CD4-positive, alpha-beta T cell treated with Interleukin-2 at 100 ng/mL for 4 hours (primary cell): ENCODE measurements around the gene ARFGEF2.
"Not testable (repeated sequence)": the region's sequence is repeated elsewhere in the genome, so short reads cannot be mapped to it uniquely, and the experiment has no call there.

Experiments used
- DNase-seq: peaks from one replicate; pipeline ENCODE4 v3.0.0-alpha.2; 2020; ENCODE audit warnings: low spot score

ARFGEF2 gene

DNA sequence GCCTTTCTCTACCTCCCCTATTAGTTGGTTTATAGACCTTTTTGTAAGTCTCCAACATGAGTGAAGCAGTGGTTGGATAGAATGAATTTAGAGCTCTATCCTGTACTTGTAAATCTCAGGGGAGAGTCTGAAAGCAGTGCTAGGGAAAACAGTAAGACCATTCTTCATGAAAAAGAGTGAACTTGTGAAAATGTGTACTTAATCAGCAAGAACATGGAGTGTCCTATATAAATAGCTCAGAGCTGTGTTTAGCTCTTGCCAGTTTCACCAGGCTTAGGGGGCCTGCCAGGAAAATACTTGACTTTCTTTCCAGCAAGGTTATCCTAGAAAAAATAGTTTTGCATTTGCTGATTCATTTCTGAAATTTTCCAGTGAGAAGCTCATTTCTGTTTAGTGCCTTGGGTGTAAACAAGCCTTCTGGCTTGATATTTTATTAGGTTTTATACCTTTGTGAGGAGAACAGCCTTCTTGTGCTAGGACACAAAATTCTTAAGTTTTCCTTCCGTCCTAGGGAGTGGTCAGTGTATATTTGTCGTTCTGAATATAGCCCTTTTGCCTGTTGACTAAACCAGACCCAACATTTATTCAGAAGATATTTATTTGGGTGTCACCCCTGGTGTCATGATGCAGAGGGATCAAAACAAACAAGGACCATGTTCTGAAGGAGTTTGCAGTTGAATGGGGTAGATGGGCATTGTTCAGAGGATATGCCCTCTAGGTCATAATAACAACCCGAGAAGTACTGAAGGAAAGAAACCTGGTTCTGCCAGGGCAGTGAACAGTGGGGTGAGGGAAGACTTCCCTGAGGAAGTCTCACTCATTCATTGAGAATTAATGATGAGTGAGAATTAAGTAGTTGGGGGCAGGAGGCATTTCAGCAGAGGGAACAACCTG is 7.6 kb downstream of the ARFGEF2 start:
- DNase-seq, result no peak

DNA sequence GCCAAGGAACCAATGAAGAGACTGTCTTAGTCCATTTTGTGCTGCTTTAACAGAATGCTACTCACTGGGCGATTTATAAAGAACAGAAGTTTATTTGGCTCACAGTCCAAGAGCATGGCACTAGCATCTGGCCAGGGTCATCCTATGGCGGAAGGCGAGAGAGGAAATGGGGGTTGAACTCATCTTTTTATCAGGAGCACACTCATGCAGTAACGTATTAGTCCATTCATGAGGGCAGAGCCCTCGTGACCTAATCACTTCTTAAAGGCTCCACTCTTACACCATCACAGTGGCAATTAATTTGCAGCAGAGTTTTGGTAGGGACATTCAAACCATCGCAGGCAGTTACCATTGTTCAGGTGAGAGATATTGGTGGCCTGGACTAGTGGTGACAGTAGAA is 8.5 kb downstream of the ARFGEF2 start:
- no peak for DNase-seq

DNA sequence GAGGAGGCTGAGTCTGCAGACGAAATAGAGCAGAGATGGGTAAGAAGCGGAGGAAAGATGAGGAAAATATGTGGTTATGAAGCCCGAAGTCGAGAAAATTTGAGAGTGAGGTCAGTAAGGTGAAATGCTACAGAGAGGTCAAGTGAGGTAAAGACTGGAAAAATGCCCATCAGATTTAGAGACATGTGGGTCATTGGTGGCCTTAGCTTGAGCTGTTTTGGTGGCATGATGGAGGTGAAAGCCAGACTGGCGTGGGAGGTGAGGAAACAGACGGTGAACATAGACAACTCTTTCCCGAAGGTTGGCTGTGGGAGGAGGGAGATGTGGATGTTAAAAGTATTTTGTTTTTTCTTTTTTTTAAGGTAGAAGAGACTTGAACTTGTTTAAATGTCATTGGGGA is 9.4 kb downstream of the ARFGEF2 start:
- DNase-seq, result no peak

DNA sequence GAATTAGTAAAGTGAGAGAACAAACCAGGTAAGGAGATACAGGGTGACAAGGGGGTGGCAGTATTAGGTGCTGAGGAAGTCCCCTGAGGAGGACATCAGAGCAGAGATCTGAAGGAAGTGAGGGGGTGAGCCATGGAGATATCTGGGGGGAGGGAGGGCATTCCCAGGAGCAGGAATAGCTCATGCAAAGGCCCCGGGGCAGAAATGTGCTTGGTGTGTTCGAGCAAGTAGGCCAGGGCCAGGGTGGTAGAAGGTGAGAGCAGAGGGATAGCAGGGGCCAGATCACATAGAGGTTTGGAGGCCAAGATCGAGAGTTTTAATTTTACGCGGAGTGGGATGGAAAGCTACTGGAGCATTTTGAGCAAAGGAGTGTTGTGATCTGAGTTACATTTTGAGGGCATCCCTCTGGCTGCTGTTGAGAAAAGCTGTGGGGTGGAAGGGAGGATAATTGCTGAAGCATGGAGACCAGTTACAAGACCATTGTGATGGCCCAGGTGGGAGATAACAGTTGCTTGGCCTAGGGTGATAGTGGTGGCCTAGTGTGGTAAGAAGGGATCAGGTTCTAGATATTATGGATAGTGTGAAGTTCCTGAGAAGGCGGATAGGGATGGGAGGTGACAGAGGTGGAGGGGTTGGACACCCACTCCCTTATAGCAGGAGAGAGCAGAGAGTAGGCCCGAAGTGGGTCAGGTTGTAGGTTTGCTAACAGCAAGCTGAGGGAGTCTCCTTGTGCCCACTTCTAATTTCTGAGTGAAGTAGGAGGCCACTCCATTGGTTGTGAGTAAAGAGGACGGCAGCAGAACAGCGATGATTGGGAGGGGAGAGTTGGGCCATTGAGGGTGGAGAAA is 10.2 kb downstream of the ARFGEF2 start:
- DNase-seq, result no peak

DNA sequence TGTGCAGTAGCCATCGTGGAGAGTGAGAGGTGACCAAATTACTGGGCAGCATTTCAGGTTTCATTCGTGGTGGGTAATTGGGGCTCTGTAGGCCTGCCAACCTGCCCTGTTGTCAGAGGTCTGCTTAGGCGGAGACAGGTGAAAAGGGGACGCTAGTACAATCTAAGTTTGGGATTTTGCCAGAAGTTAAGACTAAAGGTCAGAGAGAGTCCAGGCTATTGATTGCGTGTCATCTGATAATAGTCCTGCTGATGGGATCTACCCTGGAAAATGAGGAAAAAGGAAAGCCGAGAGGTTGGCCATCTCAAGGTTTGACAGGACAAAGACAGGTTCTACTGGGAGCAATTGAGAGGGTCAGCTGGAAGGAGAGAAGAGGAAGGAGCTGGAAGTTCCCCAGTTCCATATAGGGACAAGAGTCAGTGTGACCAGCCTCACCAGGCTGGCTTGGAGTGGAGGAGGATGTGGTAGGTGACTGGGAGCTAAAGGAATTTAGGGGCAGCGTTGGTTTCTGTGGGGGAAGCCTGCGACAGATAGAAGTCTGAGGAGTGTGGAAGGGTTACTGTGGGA is 10.9 kb downstream of the ARFGEF2 start:
- no peak for DNase-seq

DNA sequence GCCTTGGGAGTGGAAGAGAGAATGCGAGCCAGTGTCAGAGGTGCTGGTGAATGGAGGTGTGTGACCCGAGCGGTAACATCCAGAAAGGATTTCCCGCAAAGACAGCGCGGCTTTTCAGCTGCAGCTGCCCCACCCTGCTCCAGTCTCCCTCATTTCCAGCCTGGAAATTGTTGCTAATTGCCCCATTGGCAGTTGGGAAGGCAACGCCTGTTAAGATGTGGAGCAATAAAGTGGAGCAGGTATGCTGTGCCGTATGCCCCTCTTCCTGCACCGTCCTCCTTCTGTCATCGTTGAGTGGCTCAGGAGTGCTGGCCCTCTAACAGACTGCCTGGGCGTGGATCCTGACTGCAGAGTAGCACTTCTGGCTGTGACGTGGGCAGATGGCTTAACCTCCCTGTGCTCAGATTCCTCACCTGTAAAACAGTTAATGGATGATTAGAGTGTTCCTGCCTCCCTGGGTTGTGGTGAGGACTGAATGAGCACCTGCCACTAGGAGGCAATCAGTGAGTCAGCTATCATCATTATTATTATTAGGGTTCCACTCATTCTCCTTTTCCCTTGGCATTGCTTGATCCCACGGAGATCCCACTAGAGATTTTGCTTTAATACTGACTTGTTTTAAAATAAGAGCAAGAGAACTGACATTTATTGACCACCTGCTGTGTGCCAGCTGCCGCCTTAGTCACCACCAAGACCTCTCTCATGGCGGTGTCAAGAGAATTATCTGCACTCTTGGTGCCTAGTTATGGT is 11.7 kb downstream of the ARFGEF2 start:
- no peak for DNase-seq

DNA sequence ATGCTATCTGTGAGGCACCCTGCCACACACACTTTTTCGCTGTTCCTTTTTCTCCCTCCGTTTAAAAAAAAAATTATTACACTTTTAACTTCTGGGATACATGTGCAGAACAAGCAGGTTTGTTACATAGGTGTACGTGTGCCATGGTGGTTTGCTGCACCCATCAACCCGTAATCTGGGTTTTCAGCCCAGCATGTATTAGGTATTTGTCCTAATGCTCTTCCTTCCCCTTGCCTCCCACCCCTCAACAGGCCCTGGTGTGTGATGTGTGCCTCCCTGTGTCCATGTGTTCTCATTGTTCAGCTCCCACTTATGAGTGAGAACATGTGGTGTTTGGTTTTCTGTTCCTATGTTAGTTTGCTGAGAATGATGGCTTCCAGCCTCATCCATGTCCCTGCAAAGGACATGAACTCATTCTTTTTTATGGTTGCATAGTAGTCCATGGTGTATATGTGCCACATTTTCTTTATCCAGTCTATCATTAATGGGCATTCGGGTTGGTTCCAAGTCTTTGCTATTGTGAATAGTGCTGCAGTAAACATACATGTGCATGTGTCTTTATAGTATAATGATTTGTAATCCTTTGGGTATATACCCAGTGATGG is 12.9 kb downstream of the ARFGEF2 start:
- not testable (repeated sequence) for DNase-seq

DNA sequence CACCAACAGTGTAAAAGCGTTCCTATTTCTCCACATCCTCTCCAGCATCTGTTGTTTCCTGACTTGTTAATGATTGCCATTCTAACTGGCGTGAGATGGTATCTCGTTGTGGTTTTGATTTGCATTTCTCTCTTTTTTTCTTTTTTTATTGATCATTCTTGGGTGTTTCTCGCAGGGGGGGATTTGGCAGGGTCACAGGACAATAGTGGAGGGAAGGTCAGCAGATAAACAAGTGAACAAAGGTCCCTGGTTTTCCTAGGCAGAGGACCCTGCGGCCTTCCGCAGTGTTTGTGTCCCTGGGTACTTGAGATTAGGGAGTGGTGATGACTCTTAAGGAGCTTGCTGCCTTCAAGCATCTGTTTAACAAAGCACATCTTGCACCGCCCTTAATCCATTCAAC is 13.5 kb downstream of the ARFGEF2 start:
- not testable (repeated sequence) for DNase-seq

DNA sequence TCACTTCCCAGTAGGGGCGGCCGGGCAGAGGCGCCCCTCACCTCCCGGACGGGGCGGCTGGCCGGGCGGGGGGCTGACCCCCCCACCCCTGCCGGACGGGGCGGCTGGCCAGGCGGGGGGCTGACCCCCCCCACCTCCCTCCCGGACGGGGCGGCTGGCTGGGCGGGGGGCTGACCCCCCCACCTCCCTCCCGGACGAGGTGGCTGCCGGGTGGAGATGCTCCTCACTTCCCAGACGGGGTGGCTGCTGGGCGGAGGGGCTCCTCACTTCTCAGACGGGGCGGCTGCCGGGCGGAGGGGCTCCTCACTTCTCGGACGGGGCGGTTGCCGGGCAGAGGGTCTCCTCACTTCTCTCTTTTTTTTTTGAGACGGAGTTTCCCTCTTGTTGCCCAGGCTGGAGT is 14.7 kb downstream of the ARFGEF2 start:
- DNase-seq, result not testable (repeated sequence)

DNA sequence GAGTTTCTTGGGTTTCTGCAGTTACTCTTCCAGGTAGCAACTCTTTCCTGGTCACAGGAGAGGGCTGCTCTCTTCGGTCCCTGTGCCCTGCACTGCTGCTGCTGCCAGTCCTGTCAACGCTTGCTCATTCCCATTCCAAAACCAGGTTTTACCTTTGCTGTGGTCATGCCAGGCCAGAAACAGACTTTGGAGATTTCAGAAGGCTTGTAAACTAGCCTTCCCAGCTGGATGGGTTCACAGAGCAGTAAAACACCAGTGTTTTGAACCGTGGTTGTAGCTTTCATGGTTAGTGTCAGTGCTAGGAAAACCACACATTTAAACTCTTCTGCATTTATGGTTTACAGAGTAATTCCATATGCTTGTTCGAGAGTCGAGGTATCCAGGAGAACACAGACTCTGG is 16.2 kb downstream of the ARFGEF2 start:
- DNase-seq, result no peak

DNA sequence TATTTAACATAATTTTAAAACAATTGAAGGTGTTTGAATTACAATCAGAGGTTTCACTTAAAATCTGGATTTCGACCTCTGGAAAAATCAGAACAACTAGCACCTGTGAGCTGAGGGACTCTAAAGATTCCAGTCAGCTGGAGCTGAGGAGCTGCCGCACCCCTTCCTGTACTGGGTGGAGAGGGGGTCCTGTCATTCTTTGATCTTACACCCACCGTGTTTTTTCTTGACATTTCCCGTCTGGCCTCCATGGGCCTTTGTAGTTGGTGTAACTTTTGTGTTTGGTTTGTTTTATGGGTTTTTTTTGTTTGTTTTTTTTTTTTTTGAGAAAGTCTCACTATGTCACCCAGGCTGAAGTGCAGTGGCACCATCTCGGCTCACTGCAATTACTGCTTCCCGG is 17.2 kb downstream of the ARFGEF2 start:
- DNase-seq, result no peak

DNA sequence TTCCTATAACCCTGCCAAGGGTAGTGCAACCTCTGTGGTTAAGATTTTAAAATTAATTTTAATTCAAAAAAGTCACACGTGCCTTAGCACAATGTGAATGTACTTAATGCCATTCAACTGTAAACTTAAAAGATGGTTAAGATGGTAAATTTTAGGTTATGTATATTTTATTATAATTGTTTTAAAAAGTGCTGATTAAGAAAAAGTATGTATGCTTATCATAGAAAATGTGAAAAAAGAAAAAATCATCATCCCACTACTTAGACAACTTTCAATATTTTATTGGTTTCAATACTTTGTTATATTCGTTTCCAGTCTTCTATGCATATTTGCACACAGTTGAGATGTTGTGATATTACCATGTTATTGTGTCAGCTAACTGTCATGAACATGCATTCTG is 18.7 kb downstream of the ARFGEF2 start:
- no peak for DNase-seq

DNA sequence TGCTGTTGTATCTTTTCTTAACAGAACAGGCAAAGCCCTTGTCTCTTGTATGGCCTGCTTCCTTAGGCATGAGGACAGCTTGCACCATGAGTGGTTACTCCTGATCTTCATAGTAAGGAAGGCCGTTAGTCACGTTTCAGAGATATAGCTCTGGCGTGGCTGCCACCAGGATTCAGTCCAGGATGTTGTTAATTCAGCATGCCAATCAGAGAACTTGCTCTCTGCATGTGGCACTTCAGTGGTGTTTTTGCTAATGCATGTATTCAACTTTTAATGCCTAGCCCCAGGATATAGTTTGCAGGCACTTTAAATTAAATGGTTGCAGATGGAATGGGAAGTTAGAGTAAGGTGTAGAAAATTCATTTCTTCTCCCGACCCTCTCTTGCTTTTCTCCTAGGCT is 20.0 kb downstream of the ARFGEF2 start:
- no peak for DNase-seq

DNA sequence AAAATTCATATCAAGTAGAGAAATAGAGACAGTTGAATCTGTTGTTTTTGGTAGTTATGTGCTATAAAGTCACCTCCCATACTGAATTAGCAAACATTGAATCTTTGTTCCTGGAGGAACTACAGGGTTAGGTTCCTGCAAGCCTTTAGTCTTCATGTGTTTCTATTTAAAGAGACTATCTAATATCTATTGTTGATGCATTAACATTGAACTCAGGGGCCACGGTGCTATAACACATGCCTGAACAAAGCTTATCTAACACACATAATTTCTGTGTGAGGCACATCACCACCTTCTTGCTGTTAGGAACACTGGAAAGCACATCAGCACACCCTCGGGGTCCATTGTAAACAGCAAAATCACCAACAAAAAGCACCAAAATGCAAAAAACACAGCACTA is 21.2 kb downstream of the ARFGEF2 start:
- DNase-seq, result no peak

DNA sequence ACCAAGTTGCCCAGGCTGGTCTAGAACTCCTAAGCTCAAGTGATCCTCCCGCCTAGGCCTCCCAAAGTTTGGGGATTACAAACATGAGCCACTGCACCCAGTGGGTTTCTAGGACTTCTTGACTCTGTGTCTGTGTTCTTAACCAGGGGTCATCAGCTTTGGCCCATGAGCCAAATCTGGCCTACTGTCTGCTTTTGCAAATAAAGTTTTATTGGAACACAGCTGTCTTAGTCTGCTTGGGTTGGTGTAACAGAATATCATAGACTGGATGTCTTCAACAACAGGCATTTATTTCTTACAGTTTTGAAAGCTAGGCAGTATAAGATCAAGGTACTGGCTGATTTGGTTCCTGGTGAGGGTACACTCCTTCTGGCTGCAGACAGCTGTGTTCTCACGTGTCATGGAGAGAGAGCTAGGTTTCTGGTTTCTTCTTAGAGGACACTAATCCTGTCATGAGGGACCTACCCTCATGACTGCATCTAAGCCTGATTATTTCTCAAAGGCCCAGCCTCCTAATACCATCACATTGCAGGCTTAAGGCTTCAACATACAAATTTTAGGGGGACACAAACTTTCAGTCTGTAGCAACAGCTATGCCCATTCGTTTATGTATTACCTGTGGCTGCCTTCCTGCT is 23.3 kb downstream of the ARFGEF2 start:
- DNase-seq, result no peak

DNA sequence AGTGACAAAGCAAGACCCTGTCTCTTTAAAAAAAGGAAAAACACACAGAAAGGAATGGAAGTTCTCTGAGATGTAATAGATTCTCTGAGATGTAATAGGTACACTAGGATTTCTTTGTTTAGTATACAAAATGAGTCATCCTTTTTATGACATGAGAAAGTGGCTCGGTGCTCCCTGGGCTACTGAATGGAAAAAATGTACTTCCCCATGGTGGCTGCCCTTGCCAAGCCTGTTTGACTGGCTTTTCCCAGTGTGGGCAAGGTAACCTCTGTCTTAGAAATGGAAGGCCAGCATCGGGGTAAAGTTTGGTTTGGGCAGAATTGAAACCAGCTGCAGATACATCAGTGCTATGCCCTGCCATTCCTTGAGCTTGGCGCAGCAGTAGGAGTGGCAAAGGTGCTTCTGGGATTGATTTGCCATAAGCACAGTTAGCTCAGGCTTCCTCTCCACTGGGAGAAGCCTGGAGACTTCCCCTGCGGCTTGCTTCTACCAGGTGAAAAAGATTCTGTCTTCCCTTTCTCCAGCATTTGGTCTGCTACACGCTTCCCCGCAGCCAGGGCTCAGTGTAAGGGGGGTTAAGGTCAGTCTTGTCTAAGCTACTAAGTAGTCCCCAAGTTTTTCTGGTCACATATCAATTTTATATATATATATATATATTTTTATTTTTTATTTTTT is 24.5 kb downstream of the ARFGEF2 start:
- DNase-seq, result no peak

DNA sequence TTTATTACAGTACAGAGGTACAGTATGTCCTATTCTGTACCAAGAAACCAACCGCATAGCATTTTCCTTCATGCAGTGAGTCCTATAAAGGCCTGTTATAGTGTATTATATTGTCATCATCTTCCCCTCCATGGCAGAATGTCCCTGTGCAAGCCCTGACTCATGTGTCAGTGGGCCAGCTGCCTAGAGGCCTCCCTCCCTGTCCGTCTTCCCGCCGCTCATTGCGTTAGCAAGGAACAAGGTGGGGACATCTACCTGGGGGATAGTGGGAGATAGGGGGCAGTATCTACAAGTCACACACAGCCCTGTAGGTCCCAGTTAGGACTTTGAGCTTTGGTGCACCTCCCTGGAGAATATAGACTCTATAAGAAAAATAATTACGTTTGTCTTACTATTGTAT is 27.1 kb downstream of the ARFGEF2 start:
- no peak for DNase-seq

DNA sequence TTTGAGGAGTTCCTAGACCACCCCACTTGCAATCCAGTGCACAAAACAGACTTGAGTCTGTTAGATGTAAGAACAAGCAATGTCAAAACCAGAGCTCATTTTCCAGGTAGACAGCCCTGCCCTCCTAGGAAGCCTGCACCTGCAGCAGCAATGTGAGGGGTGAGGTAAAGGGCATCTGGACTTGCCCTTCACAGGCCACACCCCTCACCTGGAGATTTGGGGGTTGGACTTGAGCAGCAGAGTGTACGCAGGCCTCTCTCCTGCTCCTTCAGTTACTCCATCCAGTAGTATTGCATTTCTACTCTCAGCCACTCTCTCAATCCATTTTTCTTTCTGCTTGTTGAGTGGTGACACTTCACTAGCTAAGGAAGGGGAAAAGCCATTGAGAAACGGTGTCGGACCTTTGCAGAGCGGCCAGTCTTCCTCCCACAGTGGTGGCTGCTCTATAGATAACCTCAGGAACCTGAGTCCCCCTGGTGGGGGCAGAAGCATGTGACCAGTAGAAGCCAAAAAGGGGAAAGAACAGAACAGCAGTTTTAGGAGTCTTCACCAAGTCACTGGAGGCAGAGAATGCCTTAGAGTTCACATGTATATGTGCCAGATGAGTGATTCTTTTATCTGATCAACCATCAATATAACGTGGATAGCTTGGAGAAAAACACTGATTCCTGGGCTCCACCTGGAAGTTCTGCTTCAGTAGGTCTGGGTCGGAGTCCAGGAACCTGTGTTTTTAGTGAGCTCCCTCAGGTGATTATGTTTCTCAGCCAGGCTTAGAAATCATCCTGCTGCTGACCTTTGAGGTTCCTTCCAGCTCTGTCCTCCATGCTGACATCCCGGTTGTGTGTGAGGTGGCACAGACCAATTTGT is 28.0 kb downstream of the ARFGEF2 start:
- no peak for DNase-seq

DNA sequence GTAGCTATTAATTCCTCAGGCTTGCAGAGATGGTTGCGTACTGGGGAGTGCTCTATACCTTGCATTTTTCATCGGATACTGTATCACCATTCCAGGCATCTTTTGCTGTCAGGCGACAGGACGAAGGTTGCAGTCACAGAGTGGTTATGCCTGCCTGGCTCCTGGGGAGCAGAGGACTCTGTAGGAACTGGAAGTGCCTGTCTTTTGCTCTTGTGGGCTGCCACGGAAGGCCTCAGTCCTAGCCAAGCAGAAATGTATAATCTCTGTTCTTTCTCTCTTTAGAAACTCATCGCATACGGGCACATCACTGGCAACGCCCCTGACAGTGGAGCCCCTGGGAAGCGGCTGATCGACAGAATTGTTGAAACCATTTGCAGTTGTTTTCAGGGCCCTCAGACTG is 29.5 kb downstream of the ARFGEF2 start:
- no peak for DNase-seq

DNA sequence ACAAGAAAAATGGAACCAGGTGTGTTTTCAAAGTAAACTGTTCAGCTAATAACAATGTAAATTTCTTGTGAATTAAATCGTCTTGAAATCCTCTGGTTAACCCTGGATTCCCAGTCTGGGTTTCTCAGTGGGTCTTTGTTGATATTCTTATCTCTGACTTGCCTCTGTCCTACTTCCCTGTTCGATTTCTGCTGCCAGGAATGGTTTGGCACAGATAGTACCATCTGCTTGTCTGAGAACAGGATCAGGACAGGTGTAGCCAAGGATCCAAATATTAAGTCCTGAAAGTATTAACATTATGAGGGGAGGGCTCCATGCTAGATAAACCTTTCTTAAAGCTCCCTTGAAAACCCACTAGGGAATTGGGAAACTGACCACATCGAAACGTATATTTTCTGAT is 30.1 kb downstream of the ARFGEF2 start:
- no peak for DNase-seq
